Endothelial cell of umbilical vein (primary cell): Measurements from ENCODE around the gene POU1F1.

Experiments used
- POLR2A ChIP-seq: IDR thresholded peaks from 2 replicates; pipeline ENCODE4 v1.6.1; 2012; ENCODE audit warnings: low read depth, mild to moderate bottlenecking, control low read depth, low read length
- POLR2AphosphoS5 ChIP-seq: IDR thresholded peaks from 2 replicates; pipeline ENCODE4 v1.6.1; 2012; ENCODE audit warnings: low read depth, mild to moderate bottlenecking, control low read depth, low read length, moderate library complexity; ENCODE audit not compliant: insufficient read depth

DNA sequence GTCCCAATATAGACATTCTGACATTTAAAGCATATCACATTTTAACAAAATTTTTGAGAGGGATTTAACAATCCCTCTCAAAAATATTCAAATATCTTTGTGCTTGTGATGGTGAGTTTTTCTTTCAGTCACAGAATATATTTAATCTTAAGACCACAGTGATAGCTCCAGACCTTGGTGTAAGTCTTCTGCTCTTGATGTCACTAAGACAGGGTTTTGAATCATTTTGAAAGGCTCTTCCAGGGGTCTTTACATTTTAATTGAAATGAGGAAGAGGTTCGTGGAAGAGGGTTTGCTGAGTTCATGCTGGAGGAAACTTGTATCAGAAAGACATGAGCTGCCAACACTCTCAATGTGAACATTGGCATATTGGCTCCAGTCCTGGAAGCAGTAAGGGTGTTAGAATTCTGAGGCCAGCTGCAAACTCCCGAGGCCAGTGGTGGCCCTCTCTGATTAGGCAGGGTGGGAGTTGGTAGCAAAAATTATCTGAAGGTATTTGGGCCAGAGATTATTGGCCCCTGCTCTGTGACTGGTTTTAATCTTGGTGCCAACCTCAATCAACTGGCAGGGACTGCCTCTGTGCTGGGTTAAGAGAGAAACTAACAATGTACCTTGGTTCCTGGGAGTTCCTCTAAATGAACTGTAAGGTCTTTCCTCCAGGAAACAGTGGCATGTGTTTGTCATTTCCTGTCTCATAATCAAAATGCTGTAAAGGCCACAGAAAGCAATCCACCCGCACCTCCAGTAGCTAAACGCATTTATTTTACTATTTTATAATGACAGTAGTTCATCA is 5.3 kb downstream of the POU1F1 start:
- no peak for TF ChIP-seq POLR2A
- TF ChIP-seq POLR2AphosphoS5, result peak; percentile 56
